Dendritic cell treated with granulocyte-macrophage colony-stimulating factor and Interleukin-4, amounts not matched to agents 40 ng/mL and 50 ng/mL, for 4 days (primary cell): ENCODE data around the gene GLYR1.

ENCODE experiments used
- H3K27ac Mint-ChIP-seq: one replicate; pipeline ENCODE4 v1.8.0; 2022; ENCODE audit warnings: mild to moderate bottlenecking, mixed read lengths
- H3K27me3 Mint-ChIP-seq: one replicate; pipeline ENCODE4 v1.8.0; 2022; ENCODE audit warnings: mild to moderate bottlenecking, mixed read lengths
- H3K36me3 Mint-ChIP-seq: one replicate; pipeline ENCODE4 v1.8.0; 2022; ENCODE audit warnings: low read depth, mixed read lengths
- H3K4me1 Mint-ChIP-seq: one replicate; pipeline ENCODE4 v1.8.0; 2022; ENCODE audit warnings: low read depth, mixed read lengths
- H3K4me3 Mint-ChIP-seq: one replicate; pipeline ENCODE4 v1.8.0; 2022; ENCODE audit warnings: mild to moderate bottlenecking, moderate library complexity, mixed read lengths
- H3K9me3 Mint-ChIP-seq: one replicate; pipeline ENCODE4 v1.8.0; 2022; ENCODE audit warnings: mixed read lengths
- intact Hi-C: fragments of 100-400 bp; cut with micrococcal nuclease; formaldehyde crosslinking; loops from one replicate; pipeline ENCODE4 v1.15.0; 2022

GLYR1 gene

GRCh38 chr16:4884972-4885874 lies 38.1 kb upstream of the GLYR1 start:
- H3K27ac Mint-ChIP-seq, result no peak overlapping the region
- peaks cover 93% of the 10 kb centered on the region for H3K36me3 Mint-ChIP-seq
- no peaks in the 10 kb centered on the region for H3K27me3 Mint-ChIP-seq
- H3K9me3 Mint-ChIP-seq, result no peaks in the 10 kb centered on the region
- H3K4me1 Mint-ChIP-seq, result no peaks in the 10 kb centered on the region
- intact Hi-C loops, result no loop called here
- no peak overlapping the region for H3K4me3 Mint-ChIP-seq

- Mint-ChIP-seq H3K4me3 (no peak overlapping the region), H3K9me3 (no peaks in the 10 kb centered on the region), H3K27me3 (no peaks in the 10 kb centered on the region), H3K4me1 (no peaks in the 10 kb centered on the region), H3K36me3 (peaks cover 97% of the 10 kb centered on the region), H3K27ac (no peak overlapping the region)
- intact Hi-C loops, result no loop called here
Observed at GRCh38 chr16:4884209-4884608, 37.1 kb upstream of the GLYR1 start.

- Mint-ChIP-seq H3K27ac (no peak overlapping the region), H3K4me1 (no peaks in the 10 kb centered on the region), H3K27me3 (no peaks in the 10 kb centered on the region), H3K36me3 (peaks cover 100% of the 10 kb centered on the region), H3K9me3 (no peaks in the 10 kb centered on the region), H3K4me3 (no peak overlapping the region)
- intact Hi-C loops, result no loop called here
Observed at GRCh38 chr16:4883501-4883900, 36.4 kb upstream of the GLYR1 start.

GRCh38 chr16:4882633-4883285 lies 35.7 kb upstream of the GLYR1 start:
- no peaks in the 10 kb centered on the region for H3K4me1 Mint-ChIP-seq
- H3K9me3 Mint-ChIP-seq, result no peaks in the 10 kb centered on the region
- no peak overlapping the region for H3K27ac Mint-ChIP-seq
- peaks cover 100% of the 10 kb centered on the region for H3K36me3 Mint-ChIP-seq
- no peak overlapping the region for H3K4me3 Mint-ChIP-seq
- intact Hi-C loops, result no loop called here
- H3K27me3 Mint-ChIP-seq, result no peaks in the 10 kb centered on the region

- Mint-ChIP-seq H3K27me3 (no peaks in the 10 kb centered on the region), H3K36me3 (peaks cover 100% of the 10 kb centered on the region), H3K27ac (no peak overlapping the region), H3K4me1 (no peaks in the 10 kb centered on the region), H3K9me3 (no peaks in the 10 kb centered on the region), H3K4me3 (no peak overlapping the region)
- intact Hi-C loops, result no loop called here
Observed at GRCh38 chr16:4882000-4882632, 35.0 kb upstream of the GLYR1 start.

GRCh38 chr16:4880006-4880580 lies 33.0 kb upstream of the GLYR1 start:
- Mint-ChIP-seq H3K27me3 (no peaks in the 10 kb centered on the region), H3K27ac (no peak overlapping the region), H3K36me3 (peaks cover 100% of the 10 kb centered on the region), H3K4me3 (no peak overlapping the region), H3K9me3 (no peaks in the 10 kb centered on the region), H3K4me1 (no peaks in the 10 kb centered on the region)
- intact Hi-C loops, result no loop called here

- Mint-ChIP-seq H3K4me1 (no peaks in the 10 kb centered on the region), H3K4me3 (no peak overlapping the region), H3K9me3 (no peaks in the 10 kb centered on the region), H3K36me3 (peaks cover 100% of the 10 kb centered on the region), H3K27me3 (no peaks in the 10 kb centered on the region), H3K27ac (no peak overlapping the region)
- intact Hi-C loops, result no loop called here
Observed at GRCh38 chr16:4879049-4879448, 32.0 kb upstream of the GLYR1 start.

GRCh38 chr16:4877380-4877685 lies 30.2 kb upstream of the GLYR1 start:
- no peaks in the 10 kb centered on the region for H3K4me1 Mint-ChIP-seq
- H3K36me3 Mint-ChIP-seq, result peaks cover 100% of the 10 kb centered on the region
- H3K27ac Mint-ChIP-seq, result no peak overlapping the region
- no peak overlapping the region for H3K4me3 Mint-ChIP-seq
- intact Hi-C loops, result no loop called here
- H3K27me3 Mint-ChIP-seq, result no peaks in the 10 kb centered on the region
- no peaks in the 10 kb centered on the region for H3K9me3 Mint-ChIP-seq

- Mint-ChIP-seq H3K27me3 (no peaks in the 10 kb centered on the region), H3K27ac (no peak overlapping the region), H3K4me3 (no peak overlapping the region), H3K9me3 (no peaks in the 10 kb centered on the region), H3K36me3 (peaks cover 100% of the 10 kb centered on the region), H3K4me1 (no peaks in the 10 kb centered on the region)
- intact Hi-C loops, result no loop called here
Observed at GRCh38 chr16:4876646-4877379, 29.7 kb upstream of the GLYR1 start.

- H3K36me3 Mint-ChIP-seq, result peaks cover 100% of the 10 kb centered on the region
- H3K27ac Mint-ChIP-seq, result no peak overlapping the region
- no peaks in the 10 kb centered on the region for H3K9me3 Mint-ChIP-seq
- no peak overlapping the region for H3K4me3 Mint-ChIP-seq
- no peaks in the 10 kb centered on the region for H3K27me3 Mint-ChIP-seq
- intact Hi-C loops, result no loop called here
- no peaks in the 10 kb centered on the region for H3K4me1 Mint-ChIP-seq
Observed at GRCh38 chr16:4874666-4875065, 27.6 kb upstream of the GLYR1 start.

GRCh38 chr16:4873091-4873490 lies 26.0 kb upstream of the GLYR1 start:
- H3K27ac Mint-ChIP-seq, result no peak overlapping the region
- H3K9me3 Mint-ChIP-seq, result no peaks in the 10 kb centered on the region
- intact Hi-C loops, result no loop called here
- H3K4me1 Mint-ChIP-seq, result no peaks in the 10 kb centered on the region
- H3K27me3 Mint-ChIP-seq, result no peaks in the 10 kb centered on the region
- H3K36me3 Mint-ChIP-seq, result peaks cover 100% of the 10 kb centered on the region
- no peak overlapping the region for H3K4me3 Mint-ChIP-seq

- H3K36me3 Mint-ChIP-seq, result peaks cover 100% of the 10 kb centered on the region
- no peaks in the 10 kb centered on the region for H3K9me3 Mint-ChIP-seq
- H3K4me3 Mint-ChIP-seq, result no peak overlapping the region
- peaks cover 11% of the 10 kb centered on the region for H3K4me1 Mint-ChIP-seq
- intact Hi-C loops, result no loop called here
- H3K27me3 Mint-ChIP-seq, result no peaks in the 10 kb centered on the region
- H3K27ac Mint-ChIP-seq, result no peak overlapping the region
Observed at GRCh38 chr16:4871071-4871470, 24.0 kb upstream of the GLYR1 start.

- Mint-ChIP-seq H3K36me3 (peaks cover 99% of the 10 kb centered on the region), H3K27ac (no peak overlapping the region), H3K4me3 (no peak overlapping the region), H3K27me3 (no peaks in the 10 kb centered on the region), H3K4me1 (peaks cover 11% of the 10 kb centered on the region), H3K9me3 (no peaks in the 10 kb centered on the region)
- intact Hi-C loops, result no loop called here
Observed at GRCh38 chr16:4870138-4870671, 23.1 kb upstream of the GLYR1 start.
